ENCODE results near the gene CCDC121.

The CCDC121 gene, protein sequence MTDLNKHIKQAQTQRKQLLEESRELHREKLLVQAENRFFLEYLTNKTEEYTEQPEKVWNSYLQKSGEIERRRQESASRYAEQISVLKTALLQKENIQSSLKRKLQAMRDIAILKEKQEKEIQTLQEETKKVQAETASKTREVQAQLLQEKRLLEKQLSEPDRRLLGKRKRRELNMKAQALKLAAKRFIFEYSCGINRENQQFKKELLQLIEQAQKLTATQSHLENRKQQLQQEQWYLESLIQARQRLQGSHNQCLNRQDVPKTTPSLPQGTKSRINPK
- total RNA-seq, result 0.61 to 1.1 reads per million in 2 donors

DNA sequence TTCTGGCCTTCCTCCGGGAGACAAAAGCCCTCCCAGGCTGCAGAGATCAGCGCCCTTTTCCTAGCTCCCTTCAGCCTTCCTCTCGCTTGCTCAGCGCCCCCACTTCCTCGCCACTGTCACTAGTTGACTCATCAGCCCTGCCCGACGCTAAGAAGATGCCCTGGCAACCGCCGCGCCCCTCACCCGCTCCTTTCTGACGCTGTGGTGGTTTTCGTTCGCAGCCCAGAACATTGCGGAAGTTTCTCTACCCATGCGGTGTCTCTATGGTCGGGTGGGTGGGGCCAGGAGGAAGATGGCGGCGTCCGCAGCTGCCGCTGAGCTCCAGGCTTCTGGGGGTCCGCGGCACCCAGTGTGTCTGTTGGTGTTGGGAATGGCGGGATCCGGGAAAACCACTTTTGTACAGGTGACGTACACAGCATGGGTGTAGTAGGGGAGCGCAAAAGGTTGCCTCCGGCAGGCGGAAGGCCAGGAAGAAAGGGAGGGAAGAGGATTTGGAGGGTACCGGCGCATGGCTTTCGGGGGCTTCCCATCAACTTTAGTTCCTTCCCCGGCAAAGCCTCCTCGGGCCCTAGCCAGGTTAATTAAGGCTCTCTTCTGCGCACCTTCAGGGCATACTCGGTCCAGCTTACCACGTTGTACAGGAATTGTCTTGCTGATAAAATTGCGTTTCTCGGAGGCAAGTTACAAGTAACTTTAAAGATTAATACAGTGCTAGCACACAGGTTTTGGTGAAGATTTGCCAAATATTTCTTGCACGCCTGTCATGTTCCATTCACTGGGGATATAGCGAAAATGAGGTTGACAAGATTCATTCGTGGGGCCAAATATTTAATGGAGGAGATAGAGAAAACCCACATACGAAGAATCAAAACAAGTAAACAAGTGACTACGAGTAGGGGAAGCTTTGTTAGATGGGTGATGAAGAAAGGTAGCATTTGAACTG is at the start of gene CCDC121, which contains the start of gene GPN1:
Gene CCDC121 (minus strand): TSS at position 246 of the 943 bp plus-strand sequence. CDS start 1,213 bp downstream, outside the sequence.
Gene GPN1 (plus strand): TSS at position 284 of the 943 bp plus-strand sequence. CDS start 9 bp downstream, at position 293.
- DNase-seq, result peak; percentile 83

DNA sequence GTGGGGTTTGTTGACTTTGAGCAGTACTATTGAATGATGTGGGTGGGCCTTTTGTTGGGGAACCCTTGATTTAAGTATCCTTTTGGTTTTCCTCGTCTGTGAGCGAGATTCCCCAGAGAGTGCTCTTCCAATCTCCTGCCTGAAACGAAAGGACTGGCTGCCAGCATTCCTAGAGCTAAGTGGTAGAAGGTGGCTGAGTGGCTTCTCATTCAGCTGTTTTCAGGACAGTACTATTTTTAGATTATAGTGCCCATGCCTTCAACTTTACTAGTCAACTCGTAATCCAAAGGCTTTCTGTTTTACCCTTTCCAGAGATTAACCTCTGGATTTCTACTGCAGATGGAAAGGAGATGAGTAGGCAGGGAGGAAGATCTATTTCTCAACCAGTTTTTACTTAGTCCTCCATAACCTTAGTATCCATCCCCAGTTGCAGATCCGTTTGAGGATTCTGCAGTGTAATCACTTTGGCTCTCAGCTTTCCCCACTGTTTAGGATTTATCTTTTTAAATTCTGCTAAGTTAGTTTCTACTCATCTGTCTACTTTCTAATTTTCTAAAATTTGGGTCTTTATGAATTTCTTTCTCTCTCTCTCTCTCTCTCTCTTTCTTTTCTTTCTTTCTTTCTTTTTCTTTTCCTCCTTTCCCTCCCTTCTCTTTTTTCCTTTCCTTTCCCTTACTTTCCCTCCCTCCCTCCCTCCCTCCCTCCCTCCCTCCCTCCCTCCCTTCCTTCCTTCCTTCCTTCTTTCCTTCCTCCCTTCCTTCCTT is 44.1 kb upstream of the CCDC121 start:
- no peak for DNase-seq

DNA sequence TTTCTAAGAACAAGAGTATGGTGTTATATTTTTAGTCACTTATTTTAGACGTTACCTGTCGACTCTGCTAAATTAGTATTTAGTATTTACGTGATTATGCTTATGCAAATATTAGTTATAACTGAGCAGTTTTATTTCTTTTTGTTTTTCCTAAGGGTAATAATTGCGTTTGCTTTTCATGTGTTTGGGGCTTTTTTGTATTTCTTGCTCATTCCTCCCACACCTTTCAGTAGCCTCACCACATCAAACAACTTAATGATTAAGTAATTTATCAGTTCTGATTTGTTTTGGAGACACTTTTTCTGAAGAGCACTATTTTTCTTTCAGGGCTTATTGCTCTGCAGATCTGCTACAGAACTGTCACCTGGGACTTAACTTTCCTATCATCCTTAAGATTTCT is 42.4 kb upstream of the CCDC121 start:
- DNase-seq, result no peak

DNA sequence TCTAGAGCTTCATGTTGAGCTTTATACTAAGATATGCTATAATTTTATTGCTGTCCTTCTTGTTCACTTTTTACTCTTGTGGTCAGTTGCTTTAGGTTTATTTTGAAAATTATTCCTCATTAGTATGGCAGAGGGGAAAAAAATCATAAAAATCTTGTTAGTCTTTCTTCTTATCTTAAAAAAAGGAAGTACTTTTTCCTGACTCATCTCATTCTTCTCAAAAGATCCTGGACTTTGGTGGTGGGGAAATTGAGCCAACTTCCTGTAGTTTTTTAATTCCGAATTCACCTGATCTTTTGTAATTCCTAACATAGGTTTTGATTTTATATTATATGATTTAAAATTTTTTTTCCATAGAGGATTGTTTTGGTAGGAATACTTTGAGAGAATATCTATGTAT is 38.6 kb upstream of the CCDC121 start:
- DNase-seq, result no peak

DNA sequence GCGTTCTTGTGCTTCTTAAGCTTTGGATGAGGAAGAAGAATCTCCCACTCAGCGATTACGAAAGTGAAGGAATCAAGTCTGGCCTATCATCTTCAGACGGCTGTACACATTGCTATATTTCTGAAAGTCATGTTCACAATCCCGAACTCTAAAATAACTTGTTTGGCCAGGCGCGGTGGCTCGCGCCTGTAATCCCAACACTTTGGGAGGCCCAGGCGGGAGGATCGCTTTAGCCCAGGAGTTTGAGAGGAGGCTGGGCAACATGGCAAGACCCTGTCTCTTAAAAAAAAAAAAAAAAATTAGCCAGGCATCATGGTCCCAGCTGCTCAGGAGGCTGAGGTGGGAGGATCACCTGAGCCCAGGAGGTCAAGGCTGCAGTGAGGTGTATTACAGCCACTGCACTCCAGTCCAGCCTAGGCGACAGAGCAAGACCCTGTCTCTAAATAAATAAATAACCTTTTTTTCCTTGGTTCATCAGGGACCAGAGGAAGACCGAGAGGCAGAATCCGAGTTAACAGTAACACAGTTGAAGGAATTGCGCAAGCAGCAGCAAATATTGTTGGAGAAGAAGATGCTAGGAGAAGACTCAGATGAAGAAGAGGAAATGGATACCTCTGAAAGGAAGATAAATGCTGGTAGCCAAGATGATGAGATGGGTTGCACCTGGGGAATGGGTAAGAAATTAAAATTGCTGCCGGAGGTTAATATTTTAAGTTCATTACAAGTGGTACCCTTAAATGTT is 36.0 kb upstream of the CCDC121 start:
- DNase-seq, result no peak

DNA sequence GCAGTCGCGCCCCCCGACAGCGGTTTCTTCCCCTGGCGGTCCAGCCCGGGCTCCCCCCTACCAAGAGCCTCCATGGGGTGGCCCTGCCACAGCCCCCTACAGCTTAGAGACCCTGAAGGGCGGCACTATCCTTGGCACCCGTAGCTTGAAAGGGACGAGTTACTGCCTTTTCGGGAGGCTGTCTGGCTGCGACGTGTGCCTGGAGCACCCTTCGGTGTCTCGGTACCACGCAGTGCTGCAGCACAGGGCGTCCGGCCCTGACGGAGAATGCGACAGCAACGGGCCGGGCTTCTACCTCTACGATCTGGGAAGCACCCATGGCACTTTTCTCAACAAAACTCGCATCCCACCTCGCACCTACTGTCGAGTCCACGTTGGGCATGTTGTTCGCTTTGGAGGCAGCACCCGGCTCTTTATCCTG is 35.4 kb upstream of the CCDC121 start:
- DNase-seq, result no peak

DNA sequence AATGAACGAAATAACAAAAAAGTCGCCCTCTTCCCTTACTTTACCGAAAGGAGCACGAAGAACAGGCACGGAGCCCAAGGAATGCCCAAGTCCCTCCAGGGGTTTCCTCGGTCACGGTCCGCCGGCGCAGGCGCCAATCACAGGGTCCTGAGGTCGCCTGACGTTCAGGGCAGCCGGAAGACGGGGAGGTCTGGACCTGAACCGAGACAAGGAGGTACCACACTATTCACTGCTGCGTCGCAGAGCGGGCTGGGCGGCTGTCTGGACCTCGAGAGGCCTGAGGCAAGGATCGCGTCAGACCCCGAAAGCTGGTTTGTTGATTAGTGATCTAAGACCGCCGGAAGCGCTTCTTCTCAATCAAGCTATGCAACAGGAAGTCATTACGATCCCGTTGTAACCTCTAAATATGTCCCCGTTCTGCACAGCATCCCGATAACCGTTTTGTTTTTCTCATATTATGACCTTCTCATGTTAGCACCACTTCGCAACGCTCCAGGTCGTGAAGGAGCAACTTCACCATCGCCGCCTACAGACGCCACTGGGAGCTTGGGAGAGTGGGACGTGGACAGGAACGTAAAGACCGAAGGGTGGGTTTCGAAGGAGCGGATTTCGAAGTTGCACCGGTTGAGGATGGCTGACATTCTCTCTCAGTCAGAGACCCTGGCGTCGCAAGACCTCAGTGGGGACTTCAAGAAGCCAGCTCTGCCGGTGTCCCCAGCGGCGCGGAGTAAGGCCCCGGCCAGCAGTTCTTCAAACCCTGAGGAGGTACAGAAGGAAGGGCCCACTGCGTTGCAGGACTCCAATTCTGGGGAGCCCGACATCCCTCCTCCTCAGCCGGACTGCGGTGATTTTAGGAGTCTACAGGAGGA is 34.7 kb upstream of the CCDC121 start, which contains the start of the genes SLC4A1AP and SUPT7L:
Gene SLC4A1AP (plus strand): TSS at position 605 of the 869 bp plus-strand sequence. CDS start 26 bp downstream, at position 631.
Gene SUPT7L (minus strand): TSS at position 330 of the 869 bp plus-strand sequence. CDS start 1,422 bp downstream, outside the sequence.
- peak; percentile 58 for DNase-seq

DNA sequence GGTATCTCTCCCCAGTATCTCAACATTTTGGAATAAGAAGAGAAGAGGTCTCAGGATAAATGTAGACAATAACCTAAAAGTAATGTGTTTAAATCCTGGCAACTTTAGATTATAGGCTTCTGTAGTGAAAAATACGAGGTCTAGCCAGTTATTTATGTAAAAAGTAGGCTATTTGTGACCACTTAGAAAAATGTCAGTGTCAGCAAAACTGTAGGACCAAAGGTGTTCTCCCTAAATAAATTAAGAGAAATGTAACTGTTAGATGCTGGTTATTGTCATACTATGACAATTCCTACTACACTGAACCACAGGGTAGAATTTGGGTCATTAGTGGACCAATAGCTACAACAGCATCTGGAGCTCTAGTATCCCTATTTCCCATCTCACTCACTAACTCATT is 32.6 kb upstream of the CCDC121 start:
- DNase-seq, result no peak

DNA sequence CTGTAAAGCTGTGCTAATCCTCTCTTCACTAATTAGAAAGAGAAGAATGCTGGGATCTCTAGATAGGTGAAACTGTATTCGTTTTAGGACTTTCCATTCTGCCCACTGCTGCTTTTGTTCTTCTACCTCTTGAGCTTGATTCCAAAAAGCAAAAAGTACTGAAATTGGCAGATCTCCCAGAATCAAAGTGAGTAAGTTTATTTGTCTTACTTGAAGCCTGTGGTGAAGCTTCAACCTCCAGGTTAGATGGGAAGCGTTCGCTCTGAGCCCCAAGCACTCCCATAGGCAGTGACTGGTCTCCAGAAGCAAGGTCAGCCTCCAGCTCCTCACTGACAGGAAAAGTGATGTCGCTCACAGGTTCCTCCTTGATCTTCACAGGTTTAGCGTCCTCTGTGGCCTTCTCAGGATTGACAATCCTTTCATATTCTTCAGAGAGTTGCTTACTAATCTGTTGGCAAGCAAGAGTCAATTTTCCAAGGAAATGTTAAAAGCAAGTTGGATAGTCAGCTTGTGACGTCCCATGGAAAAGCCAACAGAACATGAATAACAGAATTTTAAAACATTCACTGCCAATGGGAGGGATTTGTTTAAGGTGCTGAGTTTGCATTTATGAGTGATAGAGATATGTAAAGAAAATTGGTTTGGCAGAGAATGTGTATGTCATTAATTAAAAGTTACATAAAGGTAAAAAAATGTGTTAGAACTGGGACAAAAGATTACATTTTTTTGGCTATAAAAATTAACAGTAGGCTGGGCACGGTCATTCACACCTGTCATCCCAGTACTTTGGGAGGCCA is 26.5 kb upstream of the CCDC121 start:
- no peak for DNase-seq

DNA sequence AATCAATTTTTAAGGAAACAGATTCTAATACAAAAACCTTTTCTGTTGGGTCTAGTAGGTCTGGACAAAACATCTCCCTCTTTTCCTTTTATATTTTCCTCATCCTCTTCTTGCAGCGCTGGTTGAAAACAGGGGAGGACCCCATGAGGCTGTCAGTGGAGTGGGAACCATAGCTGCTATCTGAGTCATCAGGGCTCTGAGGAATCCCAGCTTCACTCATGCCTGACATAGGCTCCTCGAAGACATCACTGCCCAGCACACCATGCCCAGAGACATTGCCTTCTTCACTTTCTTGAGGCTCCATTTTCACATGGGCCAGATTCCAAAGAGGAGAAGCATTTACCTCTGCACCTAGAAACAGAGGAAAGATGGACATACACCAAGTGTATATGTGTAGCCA is 24.6 kb upstream of the CCDC121 start:
- no peak for DNase-seq

DNA sequence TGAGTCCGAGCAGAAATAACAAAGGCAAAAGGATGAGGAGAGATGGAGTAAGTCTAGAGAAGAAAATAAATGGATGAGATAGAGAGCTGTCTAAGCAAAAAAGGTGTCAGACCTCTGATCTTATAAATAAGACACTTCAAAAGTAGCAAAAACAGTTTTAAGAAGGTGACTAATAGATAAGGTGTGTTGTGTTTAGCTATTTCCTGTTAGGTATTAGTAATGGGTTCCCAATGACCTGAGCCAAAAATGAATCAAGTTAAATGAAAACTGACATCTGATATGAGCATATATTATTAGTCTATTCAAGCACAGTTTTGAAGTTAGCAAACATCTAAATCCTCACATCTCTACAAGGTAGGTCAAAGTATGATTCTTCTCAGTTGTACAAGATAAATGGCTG is 24.0 kb upstream of the CCDC121 start:
- no peak for DNase-seq

DNA sequence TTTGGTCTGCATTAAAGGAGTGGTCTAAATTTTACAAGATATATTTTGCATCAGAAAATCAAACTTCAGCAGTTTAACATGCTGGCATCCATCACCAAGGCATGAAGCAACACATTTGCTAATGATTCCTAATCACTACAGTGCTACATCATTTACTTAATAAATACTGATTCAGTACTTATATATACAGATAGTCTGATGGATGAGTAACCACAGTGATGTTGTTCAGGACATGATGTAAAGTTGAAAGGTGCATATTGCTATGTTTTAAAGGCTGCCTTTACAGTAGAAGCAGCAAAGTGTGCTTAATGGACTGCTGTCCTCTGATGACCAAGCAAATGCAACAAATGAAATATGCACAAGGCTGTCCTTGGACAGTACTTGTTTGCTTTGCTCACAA is 23.5 kb upstream of the CCDC121 start:
- DNase-seq, result no peak

DNA sequence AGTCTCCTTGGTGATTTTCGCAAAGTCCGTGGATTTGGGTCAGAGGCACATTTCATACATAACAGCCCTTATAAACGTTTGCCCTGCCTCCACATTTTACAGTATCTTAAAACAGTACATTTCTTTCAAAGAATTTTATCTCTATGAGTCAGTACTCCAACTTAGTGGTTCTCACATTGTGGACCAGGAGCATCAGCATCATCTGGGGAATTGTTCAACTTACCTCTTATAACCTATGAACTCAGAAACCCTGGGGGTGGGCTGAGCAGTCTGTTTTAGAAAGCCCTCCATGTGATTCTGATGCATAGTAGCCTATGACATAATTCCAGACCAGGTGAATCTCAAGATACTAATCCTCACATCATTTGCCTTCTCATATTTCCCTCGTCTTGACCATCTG is 22.2 kb upstream of the CCDC121 start:
- DNase-seq, result no peak

DNA sequence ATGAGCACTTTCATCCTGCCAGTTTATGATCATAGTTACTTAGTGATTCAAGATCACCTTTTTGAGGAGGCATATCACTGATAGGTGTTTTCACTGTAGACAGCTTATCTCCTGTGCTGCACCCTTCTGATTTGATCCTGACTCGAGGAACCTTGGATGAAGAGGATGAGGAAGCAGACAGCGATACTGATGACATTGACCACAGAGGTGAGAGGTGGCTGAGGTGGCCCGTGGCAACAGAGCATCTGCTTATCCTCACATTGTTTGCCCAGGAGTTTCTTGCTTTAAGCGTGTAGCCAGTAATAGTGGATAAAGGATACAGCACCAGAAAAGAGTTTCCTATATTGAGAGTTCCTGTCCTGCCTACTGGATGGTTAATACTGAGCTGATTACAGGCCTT is 18.9 kb upstream of the CCDC121 start:
- no peak for DNase-seq

DNA sequence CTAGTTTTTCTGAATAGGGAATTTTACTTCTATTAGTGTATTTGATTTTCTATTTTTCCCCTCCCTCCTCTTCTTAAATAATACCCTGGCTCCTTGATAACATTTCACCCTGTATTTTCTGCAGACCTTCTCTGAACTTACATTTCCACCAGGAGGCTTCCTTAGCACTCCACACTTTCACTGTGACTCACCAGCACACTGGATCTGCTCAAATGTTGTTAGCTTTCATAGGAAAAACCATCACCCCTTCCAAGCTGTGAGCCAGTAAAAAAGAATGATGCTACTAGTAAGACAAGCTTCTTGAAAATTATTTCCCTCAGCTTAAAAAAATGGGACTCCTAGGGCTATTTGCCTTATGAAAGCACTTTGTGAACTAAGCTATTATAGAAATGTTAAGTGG is 18.5 kb upstream of the CCDC121 start:
- no peak for DNase-seq

DNA sequence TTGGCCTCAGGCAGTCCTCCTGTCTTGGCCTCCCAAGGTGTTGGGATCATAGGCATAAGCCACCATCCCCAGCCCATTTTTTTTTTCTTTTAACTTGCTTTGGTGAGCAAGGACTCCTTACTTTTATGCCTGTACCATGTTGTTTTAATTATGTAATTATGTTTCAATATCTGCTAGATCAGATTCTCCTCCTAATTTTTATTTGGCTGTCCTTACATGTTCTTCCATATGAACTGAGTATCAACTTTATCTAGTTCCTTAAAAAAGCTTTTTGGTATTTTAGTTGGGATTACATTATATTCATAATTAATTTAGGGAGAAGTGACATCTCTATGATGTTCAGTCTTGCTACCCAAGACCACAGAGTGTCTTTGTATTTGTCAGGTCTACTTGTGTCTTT is 16.4 kb upstream of the CCDC121 start:
- DNase-seq, result no peak

DNA sequence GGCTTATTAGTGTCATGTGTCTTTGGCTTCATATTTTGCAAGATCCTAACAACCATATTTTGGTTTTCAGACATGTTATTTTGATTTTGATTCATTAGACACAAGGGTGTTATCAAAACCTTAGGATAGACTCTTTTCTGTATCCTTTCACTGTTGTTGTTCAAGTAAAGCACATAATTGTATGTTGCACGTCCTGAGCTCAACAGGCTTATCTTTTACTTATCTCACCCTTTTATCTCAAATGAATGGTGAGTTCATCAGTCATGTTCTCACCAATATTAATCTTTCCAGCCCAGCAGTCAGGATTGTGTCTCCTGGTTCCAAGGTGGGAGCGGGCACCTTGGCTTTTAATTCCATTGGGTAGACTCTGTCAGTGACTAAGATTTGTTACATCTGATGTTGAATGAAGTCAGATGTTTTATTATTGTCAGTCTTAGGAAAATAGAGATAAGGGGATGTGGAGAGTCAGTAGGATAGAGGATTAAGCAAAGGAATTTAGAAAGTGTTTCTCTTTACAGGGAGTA is 12.0 kb upstream of the CCDC121 start:
- DNase-seq, result no peak

DNA sequence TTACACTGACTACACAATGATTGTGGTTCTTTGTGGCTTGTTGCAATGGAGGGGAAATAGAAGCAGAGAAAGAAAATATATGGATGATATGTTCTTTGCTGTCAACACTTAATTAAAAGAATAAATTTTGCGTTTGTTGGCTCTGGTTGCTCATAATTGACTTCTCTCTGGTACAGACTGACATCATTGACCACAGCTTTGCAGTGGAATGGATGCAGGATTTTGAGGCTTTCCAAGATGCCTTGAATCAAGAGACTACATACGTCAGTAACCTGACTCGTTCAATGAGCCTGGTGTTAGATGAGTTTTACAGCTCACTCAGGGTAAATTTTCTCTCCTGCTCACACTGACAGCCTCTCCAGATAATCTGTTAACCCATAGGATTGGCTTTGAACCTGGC is 9.9 kb upstream of the CCDC121 start:
- DNase-seq, result no peak

DNA sequence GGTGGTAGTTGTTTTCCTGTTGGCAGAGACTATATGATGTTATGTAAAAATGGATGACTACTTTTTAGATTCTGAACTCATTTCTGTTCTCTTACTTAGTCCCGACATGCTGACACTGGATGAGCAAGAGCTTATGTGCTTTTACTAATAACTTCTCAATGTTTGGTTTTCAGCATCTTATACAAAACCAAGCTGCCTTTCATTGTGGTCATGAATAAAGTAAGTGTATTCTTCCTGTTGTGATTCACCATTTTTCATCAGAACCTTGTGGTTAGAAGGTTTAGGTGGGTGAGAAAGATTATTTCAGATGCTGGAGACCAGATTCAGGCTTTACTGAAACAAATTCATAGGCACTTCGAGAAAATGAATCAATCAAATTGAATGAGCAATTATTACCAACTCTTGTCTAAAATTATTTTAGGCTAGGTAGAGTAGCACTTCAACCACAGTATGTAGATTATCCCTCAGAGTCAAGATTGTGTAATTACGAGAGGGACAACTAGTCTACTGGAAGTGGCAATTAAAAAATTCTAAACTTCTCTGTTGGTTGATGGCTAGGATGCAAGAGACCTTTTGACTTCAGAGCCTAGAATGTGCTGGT is 9.3 kb upstream of the CCDC121 start:
- DNase-seq, result no peak
